ENCODE data around the gene CD164L2. TPM values are rescaled to one million over a fixed set of nuclear protein-coding genes. Genes with fewer than 3 reads are reported as not detected.
A peak's percentile ranks its signal among the peaks of the same experiment; 100 is the strongest.

The CD164L2 gene
- total RNA-seq, 1 donor from 2014 or later = not detected

- Histone ChIP-seq H3K9me3 (ENCODE audit: insufficient read depth, low read depth, low read length) (no peaks in the 10 kb centered on the region), H3K4me3 (ENCODE audit: insufficient read depth, low read depth, low read length) (no peak overlapping the region), H2AFZ (ENCODE audit: low read depth, low read length) (no peak overlapping the region), H3K27ac (ENCODE audit: low read depth, low read length) (no peak overlapping the region), H3K4me1 (ENCODE audit: insufficient read depth, low read length) (peaks cover 26% of the 10 kb centered on the region), H3K79me2 (ENCODE audit: insufficient read depth, low read length) (no peaks in the 10 kb centered on the region), H3K27me3 (ENCODE audit: insufficient read depth, low read length) (peaks cover 5% of the 10 kb centered on the region), H3K4me2 (ENCODE audit: low read length) (peak overlapping the region; percentile 93), H3K9ac (ENCODE audit: low read length) (peak overlapping the region; percentile 89), H3K36me3 (ENCODE audit: insufficient read depth, low read length) (no peaks in the 10 kb centered on the region), H4K20me1 (ENCODE audit: insufficient read depth, low read length) (peaks cover 5% of the 10 kb centered on the region)
- no peak for FAIRE-seq
- Mint-ChIP-seq H3K4me1 (ENCODE audit: low read depth, unreplicated experiment) (peaks cover 8% of the 10 kb centered on the region), H3K36me3 (ENCODE audit: low read depth, unreplicated experiment) (no peaks in the 10 kb centered on the region), H3K4me3 (ENCODE audit: unreplicated experiment) (no peak overlapping the region), H3K27ac (ENCODE audit: unreplicated experiment) (no peak overlapping the region), H3K27me3 (ENCODE audit: low read depth, unreplicated experiment) (peaks cover 27% of the 10 kb centered on the region), H3K9me3 (ENCODE audit: unreplicated experiment) (no peaks in the 10 kb centered on the region)
- DNase-seq (ENCODE audit: low read depth) = no peak
- no peak for TF ChIP-seq CTCF (IDR thresholded peaks at IDR 0.05; ENCODE audit: insufficient read depth, low read depth, low read length)
- TF ChIP-seq EZH2 (IDR thresholded peaks at IDR 0.05; ENCODE audit: insufficient read depth, low read length) = no peak
These were observed 10.6 kb upstream of the CD164L2 start for GRCh38 chr1:27393641-27394281.

GRCh38 chr1:27392778-27393635, 9.9 kb upstream of the CD164L2 start:
- H3K27me3 ChIP-seq (ENCODE audit: insufficient read depth, low read length) = peaks cover 5% of the 10 kb centered on the region
- Mint-ChIP-seq H3K4me1 (ENCODE audit: low read depth, unreplicated experiment) (peaks cover 7% of the 10 kb centered on the region), H3K27me3 (ENCODE audit: low read depth, unreplicated experiment) (peaks cover 33% of the 10 kb centered on the region), H3K27ac (ENCODE audit: unreplicated experiment) (no peak overlapping the region), H3K36me3 (ENCODE audit: low read depth, unreplicated experiment) (no peaks in the 10 kb centered on the region), H3K4me3 (ENCODE audit: unreplicated experiment) (peak overlapping the region; percentile 83), H3K9me3 (ENCODE audit: unreplicated experiment) (no peaks in the 10 kb centered on the region)
- H3K4me3 ChIP-seq (ENCODE audit: insufficient read depth, low read depth, low read length) = peak overlapping the region; percentile 72
- H3K4me1 ChIP-seq (ENCODE audit: insufficient read depth, low read length) = peaks cover 26% of the 10 kb centered on the region
- no peaks in the 10 kb centered on the region for H3K9me3 ChIP-seq (ENCODE audit: insufficient read depth, low read depth, low read length)
- H4K20me1 ChIP-seq (ENCODE audit: insufficient read depth, low read length) = peaks cover 5% of the 10 kb centered on the region
- H2AFZ ChIP-seq (ENCODE audit: low read depth, low read length) = peak overlapping the region; percentile 75
- H3K79me2 ChIP-seq (ENCODE audit: insufficient read depth, low read length) = no peaks in the 10 kb centered on the region
- no peaks in the 10 kb centered on the region for H3K36me3 ChIP-seq (ENCODE audit: insufficient read depth, low read length)
- H3K27ac ChIP-seq (ENCODE audit: low read depth, low read length) = peak overlapping the region; percentile 84
- TF ChIP-seq CTCF (IDR thresholded peaks at IDR 0.05; ENCODE audit: insufficient read depth, low read depth, low read length) (no peak), EZH2 (IDR thresholded peaks at IDR 0.05; ENCODE audit: insufficient read depth, low read length) (no peak)
- peak overlapping the region; percentile 89 for H3K9ac ChIP-seq (ENCODE audit: low read length)
- H3K4me2 ChIP-seq (ENCODE audit: low read length) = peak overlapping the region; percentile 93
- no peak for FAIRE-seq
- no peak for DNase-seq (ENCODE audit: low read depth)

All from astrocyte (in vitro differentiated cells and primary cell).